ENCODE measurements around the gene TCFL5.

- TF ChIP-seq CTCF (IDR thresholded peaks at IDR 0.05; ENCODE audit: low read length): no peak
- no peak for TF ChIP-seq EZH2 (optimal IDR thresholded peaks at IDR 0.05; ENCODE audit: low read depth, low read length)
- TF ChIP-seq EZH2phosphoT487 (IDR thresholded peaks at IDR 0.05; ENCODE audit: low read length): no peak
Measured at GRCh38 chr20:62887860-62888239, 26.2 kb upstream of the TCFL5 start.
